Stimulated activated effector memory CD8-positive, alpha-beta T cell treated with anti-CD3 and anti-CD28 coated beads, Interleukin-12 subunit alpha, Interleukin-12 subunit beta, amount 100 ng/mL, for 72 hours (primary cell): ENCODE data around the gene ZNF33A.
A peak's percentile ranks its signal among the peaks of the same experiment; 100 is the strongest.
"Not testable (repeated sequence)": the region's sequence is repeated elsewhere in the genome, so short reads cannot be mapped to it uniquely, and the experiment has no call there.

ENCODE experiments used
- ATAC-seq: fragments of 150-1000 bp; cut with Tn5 transposase; 2 replicates; pipeline ENCODE4 v1.10.0; 2021
- DNase-seq, 2 donors: peaks; one replicate each; pipeline ENCODE4 v3.0.0; 2021 to 2022; ENCODE audit warnings: low spot score in 2 of 2
- H3K27ac Mint-ChIP-seq: one replicate; pipeline ENCODE4 v1.8.0; 2022; ENCODE audit warnings: mild to moderate bottlenecking, mixed read lengths
- H3K36me3 Mint-ChIP-seq: one replicate; pipeline ENCODE4 v1.8.0; 2022; ENCODE audit warnings: mild to moderate bottlenecking, mixed read lengths
- H3K4me1 Mint-ChIP-seq: one replicate; pipeline ENCODE4 v1.8.0; 2022; ENCODE audit warnings: mixed read lengths
- H3K4me3 Mint-ChIP-seq: one replicate; pipeline ENCODE4 v1.8.0; 2022; ENCODE audit warnings: mild to moderate bottlenecking, mixed read lengths
- H3K9me3 Mint-ChIP-seq: one replicate; pipeline ENCODE4 v1.8.0; 2022; ENCODE audit warnings: mixed read lengths

The ZNF33A gene

DNA sequence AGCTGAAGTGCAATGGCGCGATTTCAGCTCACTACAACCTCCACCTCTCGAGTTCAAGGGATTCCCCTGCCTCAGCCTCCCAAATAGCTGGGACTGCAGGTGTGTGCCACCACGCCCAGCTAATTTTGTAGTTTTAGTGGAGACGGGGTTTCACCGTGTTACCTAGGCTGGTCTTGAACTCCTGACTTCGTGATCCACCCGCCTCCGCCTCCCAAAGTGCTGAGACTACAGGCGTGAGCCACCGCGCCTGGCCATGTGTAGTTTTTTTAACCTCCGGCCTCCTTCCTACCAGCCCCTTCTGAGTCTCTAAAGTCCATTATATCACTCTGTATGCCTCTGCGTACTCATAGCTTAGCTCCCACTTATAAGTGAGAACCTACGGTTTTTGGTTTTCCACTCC lies 82.8 kb downstream of the ZNF33A start:
- H3K9me3 Mint-ChIP-seq, ATAC-seq, DNase-seq: not testable (repeated sequence)
- H3K27ac Mint-ChIP-seq, result peak overlapping the region; percentile 95
- peaks cover 20% of the 10 kb centered on the region for H3K4me1 Mint-ChIP-seq
- peak overlapping the region; percentile 78 for H3K4me3 Mint-ChIP-seq
- H3K36me3 Mint-ChIP-seq, result peaks cover 46% of the 10 kb centered on the region

DNA sequence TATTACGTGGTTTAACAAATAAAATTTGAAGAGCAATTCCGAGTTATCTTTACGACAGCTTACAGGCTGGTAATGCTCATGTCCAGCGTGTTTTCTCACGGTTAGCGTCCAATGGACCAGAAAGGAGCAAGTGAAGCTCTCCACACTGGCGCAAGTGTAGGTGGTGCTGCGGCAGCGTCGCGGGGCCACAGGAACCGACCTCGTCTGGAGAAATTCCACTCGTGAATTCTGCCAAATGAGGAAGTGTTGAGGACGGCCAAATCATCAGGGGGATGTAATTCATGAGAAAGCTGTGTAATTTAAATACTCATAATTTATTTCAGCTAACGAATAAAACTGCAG lies 83.3 kb downstream of the ZNF33A start:
- H3K9me3 Mint-ChIP-seq, result peaks cover 3% of the 10 kb centered on the region
- H3K4me1 Mint-ChIP-seq, result peaks cover 20% of the 10 kb centered on the region
- DNase-seq (no peak), ATAC-seq (no peak)
- peak overlapping the region; percentile 95 for H3K27ac Mint-ChIP-seq
- H3K4me3 Mint-ChIP-seq, result peak overlapping the region; percentile 78
- H3K36me3 Mint-ChIP-seq, result peaks cover 51% of the 10 kb centered on the region

GRCh38 chr10:38094158-38094926 lies 83.9 kb downstream of the ZNF33A start, which contains the start of gene ZNF37A:
ZNF37A (plus strand) TSS chr10:38094337; CDS start chr10:38096618, 2,281 bp downstream.
- Mint-ChIP-seq H3K4me3 (peak within 1 kb of the TSS; percentile 78), H3K4me1 (peaks cover 20% of the 10 kb centered on the region), H3K36me3 (peaks cover 56% of the 10 kb centered on the region), H3K27ac (peak within 1 kb of the TSS; percentile 95), H3K9me3 (peaks cover 5% of the 10 kb centered on the region)
- ATAC-seq (peak; percentile 97), DNase-seq (peak; percentile 66 to 91)

GRCh38 chr10:38094927-38095574 lies 84.6 kb downstream of the ZNF33A start:
- peak overlapping the region; percentile 78 for H3K4me3 Mint-ChIP-seq
- H3K27ac Mint-ChIP-seq, result peak overlapping the region; percentile 95
- DNase-seq (no peak), ATAC-seq (no peak)
- H3K36me3 Mint-ChIP-seq, result peaks cover 63% of the 10 kb centered on the region
- H3K4me1 Mint-ChIP-seq, result peaks cover 25% of the 10 kb centered on the region
- H3K9me3 Mint-ChIP-seq, result peaks cover 9% of the 10 kb centered on the region

DNA sequence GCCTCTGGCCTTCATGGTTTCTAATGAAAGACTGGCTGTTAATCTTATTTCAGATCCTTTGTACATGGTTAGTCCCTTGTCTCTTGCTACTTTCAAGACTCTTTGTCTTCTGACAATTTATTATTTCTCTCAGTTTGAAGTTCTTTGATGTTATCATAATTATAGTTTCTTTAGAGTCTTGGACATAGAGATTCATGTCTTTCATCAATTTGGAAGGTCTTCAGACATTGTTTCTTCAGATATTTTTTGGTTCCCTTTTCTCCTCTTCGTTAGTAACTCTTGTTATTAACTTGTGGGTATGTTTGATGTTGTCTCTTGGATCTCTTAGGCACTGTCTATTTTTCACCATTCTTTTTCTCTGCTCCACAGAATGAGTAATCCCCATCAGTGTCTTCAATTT lies 92.4 kb downstream of the ZNF33A start:
- Mint-ChIP-seq H3K36me3 (peaks cover 96% of the 10 kb centered on the region), H3K27ac (no peak overlapping the region), H3K4me3 (no peak overlapping the region), H3K4me1 (peaks cover 13% of the 10 kb centered on the region), H3K9me3 (peaks cover 44% of the 10 kb centered on the region)
- DNase-seq, result no peak
- no peak for ATAC-seq

GRCh38 chr10:38103756-38104155 lies 93.3 kb downstream of the ZNF33A start:
- ATAC-seq, result no peak
- Mint-ChIP-seq H3K36me3 (peaks cover 87% of the 10 kb centered on the region), H3K4me3 (no peak overlapping the region), H3K4me1 (peaks cover 10% of the 10 kb centered on the region), H3K9me3 (peaks cover 48% of the 10 kb centered on the region), H3K27ac (no peak overlapping the region)
- no peak for DNase-seq

GRCh38 chr10:38112159-38112558 lies 101.7 kb downstream of the ZNF33A start:
- H3K9me3 Mint-ChIP-seq, result peaks cover 47% of the 10 kb centered on the region

More at GRCh38 chr10:38112159-38112558, 101.7 kb downstream of the ZNF33A start:
- Mint-ChIP-seq H3K4me1 (no peaks in the 10 kb centered on the region), H3K27ac (no peak overlapping the region), H3K36me3 (peaks cover 44% of the 10 kb centered on the region), H3K4me3 (no peak overlapping the region)
- ATAC-seq, result no peak
- no peak for DNase-seq
